Upper lobe of right lung (tissue), 1 donor: ENCODE measurements around the gene SF3B3. TPM values are rescaled to one million over a fixed set of nuclear protein-coding genes. Genes with fewer than 3 reads are reported as not detected.

ENCODE experiments used
- ATAC-seq: fragments of 200-7000 bp; cut with Tn5 transposase; one replicate; pipeline ENCODE4 v1.9.1; 2020; ENCODE audit warnings: mild to moderate bottlenecking, moderate library complexity
- DNase-seq: peaks from one replicate; pipeline ENCODE4 v3.0.0-alpha.2; 2020
- H3K27ac ChIP-seq: fragments of 200-600 bp; one replicate; pipeline ENCODE4 v1.8.0; 2022
- H3K27me3 ChIP-seq: fragments of 200-600 bp; one replicate; pipeline ENCODE4 v1.8.0; 2022; ENCODE audit warnings: mild to moderate bottlenecking
- H3K36me3 ChIP-seq: fragments of 200-600 bp; one replicate; pipeline ENCODE4 v1.8.0; 2022
- H3K4me1 ChIP-seq: fragments of 200-600 bp; one replicate; pipeline ENCODE4 v1.8.0; 2022
- H3K4me3 ChIP-seq: fragments of 200-600 bp; one replicate; pipeline ENCODE4 v1.8.0; 2022; ENCODE audit warnings: mild to moderate bottlenecking
- H3K9me3 ChIP-seq: fragments of 200-600 bp; one replicate; pipeline ENCODE4 v1.8.0; 2022
- CTCF ChIP-seq: fragments of 200-600 bp; IDR thresholded peaks from one replicate; pipeline ENCODE4 v1.8.0; 2022; ENCODE audit warnings: antibody characterized with exemption
- intact Hi-C: fragments of 100-400 bp; cut with DNase I; formaldehyde crosslinking; loops from one replicate; pipeline ENCODE4 v1.11.0; 2022
- total RNA-seq: library from RNA; stranded (reverse); fragmentation: NEBNext Ultra II Directional; extraction: Animal tissue kit (Norgen Biotek cat#: 25700); gene quantifications from one replicate; pipeline ENCODE4 v1.2.1, GENCODE V29; 2021
- donor health status: DM: no; HTN: yes; CAD: no; lungs with severe emphysema.

SF3B3 gene
- total RNA-seq, 1 donor from 2014 or later, result 174 TPM

- H3K36me3 ChIP-seq, result peaks cover 70% of the 10 kb centered on the region
These were observed 47.5 kb downstream of the SF3B3 start for GRCh38 chr16:70570967-70571570.

GRCh38 chr16:70571623-70572022 lies 48.0 kb downstream of the SF3B3 start:
- peaks cover 51% of the 10 kb centered on the region for H3K4me1 ChIP-seq
- no peak overlapping the region for H3K4me3 ChIP-seq
- intact Hi-C loops, result no loop called here

More at GRCh38 chr16:70570967-70571570, 47.5 kb downstream of the SF3B3 start:
- DNase-seq (no peak), ATAC-seq (peak; percentile 45)
- Histone ChIP-seq H3K27me3 (no peaks in the 10 kb centered on the region), H3K4me3 (no peak overlapping the region), H3K4me1 (peaks cover 45% of the 10 kb centered on the region), H3K27ac (peak overlapping the region; percentile 30), H3K9me3 (no peaks in the 10 kb centered on the region)
- no peak for TF ChIP-seq CTCF
- intact Hi-C loops, result no loop called here

GRCh38 chr16:70572050-70572925 lies 48.7 kb downstream of the SF3B3 start:
- ATAC-seq (no peak), DNase-seq (no peak)
- Histone ChIP-seq H3K4me3 (no peak overlapping the region), H3K9me3 (no peaks in the 10 kb centered on the region), H3K36me3 (peaks cover 58% of the 10 kb centered on the region), H3K4me1 (peaks cover 57% of the 10 kb centered on the region), H3K27me3 (no peaks in the 10 kb centered on the region), H3K27ac (peak overlapping the region; percentile 48)
- intact Hi-C loops, result no loop called here
- TF ChIP-seq CTCF, result no peak

More at GRCh38 chr16:70571623-70572022, 48.0 kb downstream of the SF3B3 start:
- H3K36me3 ChIP-seq, result peaks cover 65% of the 10 kb centered on the region
- DNase-seq, result no peak
- TF ChIP-seq CTCF, result no peak
- H3K27ac ChIP-seq, result peak overlapping the region; percentile 48
- H3K27me3 ChIP-seq, result no peaks in the 10 kb centered on the region
- ATAC-seq, result no peak
- no peaks in the 10 kb centered on the region for H3K9me3 ChIP-seq

- ATAC-seq (no peak), DNase-seq (no peak)
- H3K36me3 ChIP-seq, result peaks cover 52% of the 10 kb centered on the region
- H3K9me3 ChIP-seq, result no peaks in the 10 kb centered on the region
- no peak for TF ChIP-seq CTCF
- intact Hi-C loops, result no loop called here
- no peaks in the 10 kb centered on the region for H3K27me3 ChIP-seq
- no peak overlapping the region for H3K4me3 ChIP-seq
- peaks cover 58% of the 10 kb centered on the region for H3K4me1 ChIP-seq
- H3K27ac ChIP-seq, result peak overlapping the region; percentile 48
These were observed 49.3 kb downstream of the SF3B3 start for GRCh38 chr16:70572926-70573270.

GRCh38 chr16:70573451-70574121 lies 50.0 kb downstream of the SF3B3 start:
- Histone ChIP-seq H3K4me3 (no peak overlapping the region), H3K27ac (peak overlapping the region; percentile 48), H3K36me3 (peaks cover 45% of the 10 kb centered on the region), H3K9me3 (no peaks in the 10 kb centered on the region), H3K4me1 (peaks cover 58% of the 10 kb centered on the region), H3K27me3 (no peaks in the 10 kb centered on the region)
- ATAC-seq (peak; percentile 55), DNase-seq (no peak)
- TF ChIP-seq CTCF, result no peak
- intact Hi-C loops, result no loop called here
